Tibial nerve (tissue), 4 donors: ENCODE data around the gene USP47. TPM values are rescaled to one million over a fixed set of nuclear protein-coding genes. Genes with fewer than 3 reads are reported as not detected.

ENCODE experiments used
- DNase-seq, 2 donors: peaks; one replicate each; pipeline ENCODE4 v3.0.0-alpha.2; 2019; ENCODE audit warnings: low spot score in 2 of 2
- H3K27ac ChIP-seq, 4 donors: fragments of 200-600 bp; sonication (generic) in 3 of 4; one replicate each; pipeline ENCODE4 v1.5.1; 2017 to 2019; ENCODE audit warnings: mild to moderate bottlenecking in 1 of 4
- H3K27me3 ChIP-seq, 2 donors: fragments of 200-600 bp; sonication (generic) in 1 of 2; one replicate each; pipeline versions ENCODE4 v1.5.1 to v1.6.0; 2017 to 2019
- H3K36me3 ChIP-seq, 3 donors: fragments of 200-600 bp; sonication (generic); one replicate each; pipeline ENCODE4 v1.5.1; 2018 to 2019
- H3K4me1 ChIP-seq, 4 donors: fragments of 200-600 bp; sonication (generic) in 3 of 4; one replicate each; pipeline ENCODE4 v1.5.1; 2017 to 2019
- H3K4me3 ChIP-seq, 4 donors: fragments of 200-600 bp; sonication (generic) in 3 of 4; one replicate each; pipeline ENCODE4 v1.5.1; 2017 to 2019; ENCODE audit warnings: mild to moderate bottlenecking in 1 of 4, moderate library complexity in 1 of 4
- H3K9me3 ChIP-seq, 4 donors: fragments of 200-600 bp; sonication (generic) in 3 of 4; one replicate each; pipeline ENCODE4 v1.5.1; 2017 to 2019
- CTCF ChIP-seq, 5 experiments: fragments of 200-600 bp in 3 of 5; fragments of 450-650 bp in 2 of 5; sonication (generic) in 3 of 5; IDR thresholded peaks; one replicate each; pipeline ENCODE4 v1.5.1; 2016 to 2019; ENCODE audit warnings: antibody characterized with exemption in 5 of 5, mild to moderate bottlenecking in 3 of 5, moderate library complexity in 2 of 5
- EP300 ChIP-seq, 2 donors: sonication (generic); formaldehyde crosslinking; IDR thresholded peaks; one replicate each; pipeline ENCODE4 v1.6.1; 2017; ENCODE audit warnings: antibody characterized with exemption in 2 of 2, mild to moderate bottlenecking in 1 of 2
- POLR2A ChIP-seq, 2 donors: fragments of 450-650 bp; IDR thresholded peaks; one replicate each; pipeline ENCODE4 v1.6.1; 2017; ENCODE audit warnings: antibody characterized with exemption in 2 of 2, mild to moderate bottlenecking in 2 of 2, moderate library complexity in 2 of 2
- WGBS, 2 donors: methylation state at CpG; one replicate each; pipeline ENCODE4 v1.1.5; 2018; 5-methylcytosine and 5-hydroxymethylcytosine counted together
- total RNA-seq, 4 donors: library from RNA; depleted of rRNA; stranded (reverse); fragments of >200 nt; gene quantifications; one replicate each; pipeline ENCODE4 v1.1.0, GENCODE V29; 2016

USP47 gene
- total RNA-seq, 4 donors from 2014 or later, result 63.3 to 91.8 (median 84.5) TPM

- no peaks in the 10 kb centered on the region for H3K9me3 ChIP-seq
- H3K27ac ChIP-seq, result peak overlapping the region in 1 of 4 donors; percentile 24
- H3K36me3 ChIP-seq, result peaks cover 0 to 37% (median 0%) of the 10 kb centered on the region in 3 donors
- TF ChIP-seq CTCF (IDR thresholded peaks at IDR 0.05), result peak in 3 of 5 experiments; percentile 17 to 40 (median 18)
- TF ChIP-seq POLR2A (IDR thresholded peaks at IDR 0.05), result no peak
- no peak for TF ChIP-seq EP300 (IDR thresholded peaks at IDR 0.05)
- DNase-seq, result no peak
- H3K4me3 ChIP-seq, result no peak overlapping the region
- 90 to 100% methylated on average over 1 of the region's 1 CpG for WGBS, 2 donors
- peaks cover 0 to 73% (median 15%) of the 10 kb centered on the region in 4 donors for H3K4me1 ChIP-seq
- H3K27me3 ChIP-seq, result no peaks in the 10 kb centered on the region
Observed at GRCh38 chr11:11987503-11988022, 145.8 kb downstream of the USP47 start.

- Histone ChIP-seq H3K4me3 (no peak overlapping the region), H3K27ac (peak overlapping the region in 2 of 4 donors; percentile 24 to 40), H3K4me1 (peaks cover 0 to 71% (median 12%) of the 10 kb centered on the region in 4 donors), H3K36me3 (peaks cover 0 to 37% (median 0%) of the 10 kb centered on the region in 3 donors), H3K27me3 (no peaks in the 10 kb centered on the region), H3K9me3 (no peaks in the 10 kb centered on the region)
- DNase-seq, result no peak
- TF ChIP-seq EP300 (IDR thresholded peaks at IDR 0.05) (no peak), CTCF (IDR thresholded peaks at IDR 0.05) (no peak), POLR2A (IDR thresholded peaks at IDR 0.05) (no peak)
- 72 to 84% methylated on average over 7 of the region's 7 CpGs for WGBS, 2 donors
Observed at GRCh38 chr11:11988099-11988651, 146.4 kb downstream of the USP47 start.

GRCh38 chr11:11988681-11989261 lies 147.0 kb downstream of the USP47 start:
- TF ChIP-seq CTCF (IDR thresholded peaks at IDR 0.05) (no peak), EP300 (IDR thresholded peaks at IDR 0.05) (no peak), POLR2A (IDR thresholded peaks at IDR 0.05) (no peak)
- peaks cover 0 to 71% (median 15%) of the 10 kb centered on the region in 4 donors for H3K4me1 ChIP-seq
- DNase-seq, result no peak
- no peak overlapping the region for H3K4me3 ChIP-seq
- WGBS, 2 donors, result 77 to 83% methylated on average over 5 of the region's 5 CpGs
- H3K36me3 ChIP-seq, result peaks cover 0 to 37% (median 0%) of the 10 kb centered on the region in 3 donors
- no peaks in the 10 kb centered on the region for H3K9me3 ChIP-seq
- H3K27me3 ChIP-seq, result no peaks in the 10 kb centered on the region
- H3K27ac ChIP-seq, result peak overlapping the region in 1 of 4 donors; percentile 40

GRCh38 chr11:11989774-11990744 lies 148.3 kb downstream of the USP47 start:
- H3K36me3 ChIP-seq, result peaks cover 0 to 50% (median 0%) of the 10 kb centered on the region in 3 donors
- H3K27ac ChIP-seq, result no peak overlapping the region
- WGBS, 2 donors, result 67 to 70% methylated on average over 8 of the region's 8 CpGs
- no peaks in the 10 kb centered on the region for H3K9me3 ChIP-seq
- H3K27me3 ChIP-seq, result no peaks in the 10 kb centered on the region
- H3K4me1 ChIP-seq, result peaks cover 0 to 66% (median 11%) of the 10 kb centered on the region in 4 donors
- no peak overlapping the region for H3K4me3 ChIP-seq
- no peak for DNase-seq
- TF ChIP-seq CTCF (IDR thresholded peaks at IDR 0.05), result no peak
- TF ChIP-seq EP300 (IDR thresholded peaks at IDR 0.05), result no peak
- no peak for TF ChIP-seq POLR2A (IDR thresholded peaks at IDR 0.05)
